DND-41 (cell line): ENCODE data around the gene GPD1L.

Experiments used
- ATAC-seq: fragments of 200-7000 bp; cut with Tn5 transposase; 3 replicates; pipeline ENCODE4 v1.9.1; 2021; ENCODE audit warnings: low read depth; ENCODE audit not compliant: insufficient read depth
- DNase-seq: peaks from one replicate; pipeline ENCODE4 v3.0.0-alpha.2; 2020
- H2AFZ ChIP-seq: 2 replicates; pipeline ENCODE4 v1.6.0; 2012; ENCODE audit warnings: low read depth, low read length
- H3K27ac ChIP-seq: 2 replicates; pipeline ENCODE4 v1.5.1; 2012; ENCODE audit warnings: low read length, inconsistent platforms
- H3K27me3 ChIP-seq: fragments of 200-600 bp; sonication (generic); 2 replicates; pipeline ENCODE4 v1.6.0; 2012; ENCODE audit warnings: low read length, mild to moderate bottlenecking, inconsistent platforms; ENCODE audit not compliant: insufficient read depth, poor library complexity
- H3K36me3 ChIP-seq: 2 replicates; pipeline ENCODE4 v1.5.1; 2012; ENCODE audit warnings: low read length, inconsistent platforms; ENCODE audit not compliant: insufficient read depth
- H3K4me1 ChIP-seq: 2 replicates; pipeline ENCODE4 v1.5.1; 2012; ENCODE audit warnings: mild to moderate bottlenecking, low read length; ENCODE audit not compliant: insufficient read depth
- H3K4me2 ChIP-seq: 2 replicates; pipeline ENCODE4 v1.6.0; 2012; ENCODE audit warnings: mild to moderate bottlenecking, moderate library complexity, low read length, inconsistent platforms; ENCODE audit not compliant: insufficient read depth
- H3K4me3 ChIP-seq, 2 experiments: fragments of 200-600 bp in 1 of 2; shearing (Covaris generic) in 1 of 2; 2 replicates each; pipeline ENCODE4 v1.5.1; 2012 to 2016; ENCODE audit warnings: inconsistent platforms in 2 of 2, low read length in 2 of 2, mild to moderate bottlenecking in 2 of 2, low read depth in 1 of 2, moderate library complexity in 1 of 2
- H3K79me2 ChIP-seq: 2 replicates; pipeline ENCODE4 v1.6.0; 2012; ENCODE audit warnings: low read length, inconsistent platforms; ENCODE audit not compliant: insufficient read depth
- H3K9ac ChIP-seq: 2 replicates; pipeline ENCODE4 v1.6.0; 2012; ENCODE audit warnings: low read depth, mild to moderate bottlenecking, inconsistent platforms, low read length, moderate library complexity
- H3K9me3 ChIP-seq: 2 replicates; pipeline ENCODE4 v1.5.1; 2012; ENCODE audit warnings: low read length, moderate library complexity, mild to moderate bottlenecking, inconsistent platforms; ENCODE audit not compliant: insufficient read depth, severe bottlenecking
- H4K20me1 ChIP-seq: 2 replicates; pipeline ENCODE4 v1.6.0; 2012; ENCODE audit warnings: low read length; ENCODE audit not compliant: insufficient read depth
- EZH2 ChIP-seq: IDR thresholded peaks from 3 replicates; pipeline ENCODE4 v1.6.1; 2012; ENCODE audit warnings: borderline replicate concordance, low read depth, mild to moderate bottlenecking, moderate library complexity, low read length, inconsistent platforms; ENCODE audit not compliant: severe bottlenecking
- TF ChIP-seq, protein P1 (sequence below): IDR thresholded peaks from 2 replicates; pipeline ENCODE4 v1.5.1; 2012; ENCODE audit warnings: borderline replicate concordance, low read length, moderate library complexity, mild to moderate bottlenecking; ENCODE audit not compliant: poor library complexity, severe bottlenecking; ENCODE audit errors: extremely low read depth

Gene GPD1L

DNA sequence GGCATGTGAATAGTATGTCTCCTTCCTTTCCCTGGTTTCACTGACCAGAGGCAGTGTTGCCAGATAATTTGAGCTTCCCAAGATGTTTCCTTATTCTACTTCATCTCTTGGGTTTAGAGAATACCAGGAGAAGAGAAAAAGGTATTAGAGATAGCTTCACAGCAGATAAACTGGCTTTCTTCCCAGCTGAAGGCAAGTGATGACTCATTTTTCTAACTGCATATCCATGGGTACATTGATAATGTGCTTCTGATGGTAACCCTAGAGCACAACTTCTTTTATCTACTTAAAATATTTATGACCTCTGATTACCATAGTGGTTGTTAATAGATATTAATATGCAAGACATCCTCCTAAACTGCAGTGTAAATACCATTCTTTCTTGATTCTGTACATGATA lies 97.4 kb downstream of the GPD1L start:
- Histone ChIP-seq H4K20me1 (no peaks in the 10 kb centered on the region), H3K4me3 (no peak overlapping the region), H3K4me1 (no peaks in the 10 kb centered on the region), H3K9ac (no peak overlapping the region), H3K36me3 (no peaks in the 10 kb centered on the region), H3K79me2 (no peaks in the 10 kb centered on the region), H3K27me3 (no peaks in the 10 kb centered on the region), H3K4me2 (no peak overlapping the region), H2AFZ (no peak overlapping the region), H3K9me3 (no peaks in the 10 kb centered on the region), H3K27ac (no peak overlapping the region)
- DNase-seq: no peak
- no peak for ATAC-seq
- TF ChIP-seq, protein P1, sequence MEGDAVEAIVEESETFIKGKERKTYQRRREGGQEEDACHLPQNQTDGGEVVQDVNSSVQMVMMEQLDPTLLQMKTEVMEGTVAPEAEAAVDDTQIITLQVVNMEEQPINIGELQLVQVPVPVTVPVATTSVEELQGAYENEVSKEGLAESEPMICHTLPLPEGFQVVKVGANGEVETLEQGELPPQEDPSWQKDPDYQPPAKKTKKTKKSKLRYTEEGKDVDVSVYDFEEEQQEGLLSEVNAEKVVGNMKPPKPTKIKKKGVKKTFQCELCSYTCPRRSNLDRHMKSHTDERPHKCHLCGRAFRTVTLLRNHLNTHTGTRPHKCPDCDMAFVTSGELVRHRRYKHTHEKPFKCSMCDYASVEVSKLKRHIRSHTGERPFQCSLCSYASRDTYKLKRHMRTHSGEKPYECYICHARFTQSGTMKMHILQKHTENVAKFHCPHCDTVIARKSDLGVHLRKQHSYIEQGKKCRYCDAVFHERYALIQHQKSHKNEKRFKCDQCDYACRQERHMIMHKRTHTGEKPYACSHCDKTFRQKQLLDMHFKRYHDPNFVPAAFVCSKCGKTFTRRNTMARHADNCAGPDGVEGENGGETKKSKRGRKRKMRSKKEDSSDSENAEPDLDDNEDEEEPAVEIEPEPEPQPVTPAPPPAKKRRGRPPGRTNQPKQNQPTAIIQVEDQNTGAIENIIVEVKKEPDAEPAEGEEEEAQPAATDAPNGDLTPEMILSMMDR: no peak
- TF ChIP-seq EZH2: no peak

DNA sequence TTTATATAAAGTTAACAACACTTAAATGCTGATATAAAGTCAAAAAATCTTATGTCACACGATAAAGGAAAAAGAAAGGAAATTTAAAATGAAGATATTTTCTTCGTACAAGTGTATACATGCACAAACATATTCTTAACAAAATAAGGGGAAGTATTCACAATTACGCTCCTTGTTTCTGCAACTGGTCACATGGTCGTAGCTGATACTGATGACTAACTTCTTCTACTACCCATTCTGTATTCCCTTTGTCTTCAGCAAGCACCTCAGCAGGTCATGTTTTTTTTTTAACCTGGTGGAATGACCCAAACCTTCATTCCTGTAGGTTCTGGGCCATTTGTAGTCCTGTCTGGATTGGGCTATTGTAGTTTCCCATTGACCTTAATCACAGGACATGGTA lies 102.0 kb downstream of the GPD1L start:
- no peaks in the 10 kb centered on the region for H3K9me3 ChIP-seq
- H3K27ac ChIP-seq: no peak overlapping the region
- no peaks in the 10 kb centered on the region for H3K27me3 ChIP-seq
- no peaks in the 10 kb centered on the region for H3K4me1 ChIP-seq
- no peak for TF ChIP-seq EZH2
- TF ChIP-seq, protein P1: no peak
- DNase-seq: no peak
- no peak for ATAC-seq
- no peaks in the 10 kb centered on the region for H3K79me2 ChIP-seq
- no peak overlapping the region for H3K4me3 ChIP-seq
- no peaks in the 10 kb centered on the region for H3K36me3 ChIP-seq
- H4K20me1 ChIP-seq: no peaks in the 10 kb centered on the region
- H2AFZ ChIP-seq: no peak overlapping the region
- no peak overlapping the region for H3K9ac ChIP-seq
- H3K4me2 ChIP-seq: no peak overlapping the region

DNA sequence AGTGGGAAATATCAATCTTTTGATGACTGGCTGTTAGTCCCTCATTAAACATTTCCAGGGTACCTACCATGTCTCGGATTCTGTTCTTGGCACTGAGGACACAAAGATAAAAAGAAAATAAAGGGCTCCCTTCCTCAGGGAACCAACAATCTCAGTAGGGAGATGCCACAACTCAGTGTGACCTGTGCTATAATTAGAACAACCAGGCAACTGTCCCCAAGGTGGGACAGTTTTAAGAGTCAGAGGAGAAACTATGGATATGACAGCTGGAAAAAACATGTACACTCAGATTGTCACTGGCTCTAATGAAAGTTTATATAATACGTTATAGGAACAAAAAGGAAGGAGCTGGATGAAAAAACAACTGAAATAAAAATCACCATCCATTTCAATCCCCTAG lies 108.8 kb downstream of the GPD1L start:
- TF ChIP-seq, protein P1: no peak
- no peak for TF ChIP-seq EZH2
- DNase-seq (no peak), ATAC-seq (no peak)
- Histone ChIP-seq H3K27ac (no peak overlapping the region), H3K4me2 (no peak overlapping the region), H3K4me1 (no peaks in the 10 kb centered on the region), H3K36me3 (no peaks in the 10 kb centered on the region), H2AFZ (no peak overlapping the region), H3K79me2 (no peaks in the 10 kb centered on the region), H4K20me1 (no peaks in the 10 kb centered on the region), H3K4me3 (no peak overlapping the region), H3K27me3 (no peaks in the 10 kb centered on the region), H3K9me3 (peaks cover 2% of the 10 kb centered on the region), H3K9ac (no peak overlapping the region)
